Raji (cell line): Measurements from ENCODE around the gene CD47.

Source experiments
- POLR2A ChIP-seq: IDR thresholded peaks from 2 replicates; pipeline ENCODE4 v1.6.1; 2011; ENCODE audit warnings: low read depth, low read length, control low read depth; ENCODE audit not compliant: insufficient read depth

The CD47 gene

GRCh38 chr3:108006881-108007331, 83.9 kb downstream of the CD47 start:
- TF ChIP-seq POLR2A, result no peak

GRCh38 chr3:108006077-108006771, 84.6 kb downstream of the CD47 start:
- TF ChIP-seq POLR2A, result no peak

DNA sequence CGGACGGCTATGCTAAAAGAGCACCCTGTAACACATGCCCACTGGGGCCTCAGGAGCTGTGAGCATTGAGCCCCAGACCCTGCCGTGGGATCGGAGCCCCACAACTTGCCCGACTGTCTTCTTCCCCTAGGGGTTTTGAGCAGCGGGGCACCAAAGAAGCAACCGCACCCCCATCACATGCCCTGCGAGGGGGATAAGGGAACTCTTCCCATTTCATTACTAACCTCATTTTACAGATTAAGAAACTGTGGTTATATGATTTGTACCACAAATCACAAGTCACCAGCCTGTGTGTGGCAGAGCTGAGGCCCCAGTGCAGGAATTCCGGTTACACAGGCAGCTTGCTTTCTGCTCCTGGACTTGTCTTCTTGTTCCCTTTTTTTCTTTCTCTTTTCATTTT, 86.2 kb downstream of the CD47 start:
- no peak for TF ChIP-seq POLR2A

DNA sequence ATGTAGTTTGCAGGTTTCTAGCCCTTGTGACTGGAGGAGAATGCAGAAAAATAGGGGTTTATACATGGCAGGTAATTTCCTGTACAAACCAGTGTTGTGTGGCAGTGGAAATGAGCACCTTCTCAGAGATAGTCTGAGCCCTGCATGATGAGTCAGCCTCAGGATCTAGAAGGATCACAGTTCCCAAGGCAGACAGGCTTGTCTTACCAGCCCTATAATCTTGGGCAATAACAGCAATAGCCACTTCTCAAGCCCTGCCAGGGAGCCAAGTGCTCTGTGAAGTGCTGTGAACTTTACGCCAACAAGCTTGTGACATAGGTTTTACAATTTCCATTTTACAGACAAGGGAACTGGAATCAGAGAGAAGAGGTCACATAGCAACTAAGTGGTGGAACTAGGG, 89.4 kb downstream of the CD47 start:
- TF ChIP-seq POLR2A, result no peak

DNA sequence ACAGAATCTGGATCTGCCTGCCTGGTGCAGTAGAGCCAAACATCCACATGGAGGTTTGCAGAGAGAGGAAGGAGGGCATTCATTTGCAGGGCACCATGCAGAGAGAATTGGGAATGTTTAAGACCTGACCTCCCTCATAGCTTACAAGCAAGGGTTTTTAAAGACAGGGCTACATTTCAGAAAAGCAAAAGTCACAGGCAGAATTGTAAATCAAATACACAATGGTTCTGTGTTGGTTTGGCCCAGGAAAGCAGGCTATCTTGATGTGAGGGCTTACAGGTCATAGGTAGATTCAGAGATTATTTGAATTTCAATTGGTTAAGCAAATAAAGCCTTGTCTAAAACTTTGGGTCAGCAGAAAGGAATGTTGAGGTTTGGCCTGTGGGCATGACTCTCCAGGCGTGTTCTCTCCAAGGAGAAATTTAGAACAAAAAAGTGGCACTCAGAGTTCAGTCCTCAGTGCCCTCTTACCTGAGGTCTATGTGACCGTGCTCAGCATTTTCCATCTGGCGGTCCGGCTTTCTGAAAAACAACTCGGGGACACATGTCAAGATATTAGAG, 91.5 kb downstream of the CD47 start:
- no peak for TF ChIP-seq POLR2A

- no peak for TF ChIP-seq POLR2A
These were observed 93.2 kb downstream of the CD47 start for GRCh38 chr3:107997671-107998070.

GRCh38 chr3:107995823-107996222, 95.0 kb downstream of the CD47 start:
- no peak for TF ChIP-seq POLR2A

DNA sequence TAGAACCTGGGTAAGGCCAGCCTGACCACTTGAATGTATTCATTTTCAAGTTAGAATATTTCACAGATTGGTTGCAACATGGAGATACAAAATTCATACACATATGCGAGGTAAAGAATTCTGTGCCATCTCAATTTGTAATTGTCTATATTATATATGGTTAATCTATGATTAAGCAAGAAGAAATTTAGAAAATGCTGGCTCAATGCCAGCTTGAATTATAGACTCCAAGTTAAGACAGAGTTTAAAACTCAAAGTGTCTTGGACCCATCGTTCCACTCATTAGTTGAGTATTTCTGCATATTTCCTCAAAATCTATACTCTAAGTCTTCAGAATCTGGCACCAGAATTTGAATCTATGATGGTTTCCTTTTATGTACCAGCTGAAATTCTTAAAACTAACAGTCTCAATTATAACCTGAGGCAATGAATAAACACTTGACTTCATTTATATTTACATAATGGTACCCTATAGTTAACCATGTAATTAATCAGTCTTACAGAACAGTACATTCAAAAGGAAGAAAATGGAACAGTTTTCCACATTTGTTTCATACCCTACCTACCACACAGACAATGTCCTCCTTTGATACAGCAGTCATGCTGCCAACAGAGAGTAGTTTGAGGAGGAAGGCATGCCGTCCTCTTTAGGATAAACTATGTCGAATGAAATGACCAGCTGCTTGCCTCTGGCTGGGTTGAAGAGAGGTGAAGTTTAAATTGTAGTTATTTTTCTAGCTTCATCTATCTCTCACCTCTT, 95.7 kb downstream of the CD47 start:
- TF ChIP-seq POLR2A, result no peak

DNA sequence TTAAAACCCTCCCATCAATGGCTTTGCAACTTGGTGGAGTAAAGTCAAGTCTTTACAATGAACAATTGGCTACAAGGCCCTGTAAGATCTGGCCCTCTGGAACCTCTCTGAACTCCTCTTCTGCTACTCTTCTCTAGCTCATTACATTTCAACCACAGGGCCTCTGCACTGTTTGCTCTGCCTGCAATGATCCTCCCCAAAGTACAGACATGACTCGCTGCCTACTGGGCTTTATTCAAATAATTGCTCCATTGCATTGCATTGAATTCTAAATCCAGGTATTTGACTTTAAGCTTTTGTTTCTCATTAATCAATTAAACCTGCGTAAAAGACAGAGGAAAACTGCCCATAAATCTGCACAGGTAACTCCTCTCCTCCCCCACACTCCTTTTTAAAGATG, 96.7 kb downstream of the CD47 start:
- TF ChIP-seq POLR2A, result no peak

GRCh38 chr3:107993771-107994170, 97.1 kb downstream of the CD47 start:
- no peak for TF ChIP-seq POLR2A
